WTC11 (cell line): ENCODE results near the gene CPEB4. TPM values are rescaled to one million over a fixed set of nuclear protein-coding genes. Genes with fewer than 3 reads are reported as not detected.
A peak's percentile ranks its signal among the peaks of the same experiment; 100 is the strongest.

Experiments
- ATAC-seq: fragments of 200-7000 bp; cut with Tn5 transposase; 2 replicates; pipeline ENCODE4 v1.10.0; 2021; ENCODE audit warnings: mild to moderate bottlenecking, moderate library complexity
- CTCF ChIA-PET: fragments of 300-600 bp; sonication (Branson Sonifier 250); formaldehyde crosslinking; loops from one replicate; lab custom pipeline; 2021; ENCODE audit warnings: antibody characterized with exemption; lab: Charles Lee
- POLR2A ChIA-PET: fragments of 350-600 bp; sonication (Branson Sonifier 250); formaldehyde crosslinking; loops from one replicate; lab custom pipeline; 2021; ENCODE audit warnings: antibody characterized with exemption; lab: Charles Lee
- DNase-seq: peaks from one replicate; pipeline ENCODE4 v3.0.0; 2021; ENCODE audit warnings: low spot score
- H3K27ac Mint-ChIP-seq: 2 replicates; pipeline ENCODE4 v1.8.0; 2021; ENCODE audit warnings: mixed read lengths
- H3K27me3 Mint-ChIP-seq: 2 replicates; pipeline ENCODE4 v1.8.0; 2021; ENCODE audit warnings: low read depth, mild to moderate bottlenecking, moderate library complexity, mixed read lengths
- H3K36me3 Mint-ChIP-seq: 2 replicates; pipeline ENCODE4 v1.8.0; 2021; ENCODE audit warnings: mixed read lengths
- H3K4me1 Mint-ChIP-seq: 2 replicates; pipeline ENCODE4 v1.8.0; 2022; ENCODE audit warnings: mixed read lengths
- H3K4me3 Mint-ChIP-seq: 2 replicates; pipeline ENCODE4 v1.8.0; 2021; ENCODE audit warnings: mild to moderate bottlenecking, moderate library complexity, mixed read lengths
- H3K9me3 Mint-ChIP-seq: 2 replicates; pipeline ENCODE4 v1.8.0; 2021; ENCODE audit warnings: mixed read lengths
- CREB1 ChIP-seq: sonication (generic); formaldehyde crosslinking; IDR thresholded peaks from 2 replicates; pipeline ENCODE4 v1.8.0; 2023; ENCODE audit warnings: mild to moderate bottlenecking, missing genetic modification reagents
- CTCF ChIP-seq: fragments of 200-600 bp; IDR thresholded peaks from 2 replicates; pipeline ENCODE4 v1.8.0; 2022; ENCODE audit warnings: antibody characterized with exemption
- ELF4 ChIP-seq: sonication (generic); formaldehyde crosslinking; IDR thresholded peaks from 2 replicates; pipeline ENCODE4 v1.8.1; 2022; ENCODE audit warnings: low read depth, mild to moderate bottlenecking, moderate library complexity, missing genetic modification reagents
- GABPB1 ChIP-seq: sonication (generic); formaldehyde crosslinking; IDR thresholded peaks from 2 replicates; pipeline ENCODE4 v1.8.1; 2023; ENCODE audit warnings: mild to moderate bottlenecking, missing genetic modification reagents
- GRHL2 ChIP-seq: fragments of 250-450 bp; sonication (Bioruptor Pico); IDR thresholded peaks from 2 replicates; pipeline ENCODE4 v1.8.0; 2022; ENCODE audit warnings: mild to moderate bottlenecking, moderate library complexity; ENCODE audit not compliant: insufficient replicate concordance, severe bottlenecking
- IRF2 ChIP-seq: sonication (generic); formaldehyde crosslinking; IDR thresholded peaks from 2 replicates; pipeline ENCODE4 v1.8.0; 2022; ENCODE audit warnings: low read depth, missing genetic modification reagents, borderline replicate concordance
- NFATC4 ChIP-seq: fragments of 250-450 bp; sonication (Bioruptor Pico); IDR thresholded peaks from 2 replicates; pipeline ENCODE4 v1.9.0; 2021; ENCODE audit warnings: mild to moderate bottlenecking
- NFYB ChIP-seq: sonication (generic); formaldehyde crosslinking; conservative IDR thresholded peaks from 2 replicates; pipeline ENCODE4 v1.8.0; 2022; ENCODE audit warnings: low read depth, missing genetic modification reagents
- NR2C2 ChIP-seq: sonication (generic); formaldehyde crosslinking; IDR thresholded peaks from 2 replicates; pipeline ENCODE4 v1.8.0; 2022; ENCODE audit warnings: mild to moderate bottlenecking, missing genetic modification reagents
- NR3C1 ChIP-seq: sonication (generic); formaldehyde crosslinking; conservative IDR thresholded peaks from 2 replicates; pipeline ENCODE4 v1.8.1; 2023; ENCODE audit warnings: low read depth, mild to moderate bottlenecking, missing genetic modification reagents
- PREB ChIP-seq: sonication (generic); formaldehyde crosslinking; IDR thresholded peaks from 2 replicates; pipeline ENCODE4 v1.8.1; 2022; ENCODE audit warnings: mild to moderate bottlenecking, missing genetic modification reagents, moderate library complexity, borderline replicate concordance
- PRRX2 ChIP-seq: fragments of 250-450 bp; sonication (Bioruptor Pico); IDR thresholded peaks from 2 replicates; pipeline ENCODE4 v1.8.0; 2021; ENCODE audit warnings: mild to moderate bottlenecking
- RELA ChIP-seq: sonication (generic); formaldehyde crosslinking; IDR thresholded peaks from 2 replicates; pipeline ENCODE4 v1.8.1; 2022; ENCODE audit warnings: missing genetic modification reagents, mild to moderate bottlenecking, borderline replicate concordance
- SP1 ChIP-seq: sonication (generic); formaldehyde crosslinking; conservative IDR thresholded peaks from 2 replicates; pipeline ENCODE4 v1.8.1; 2022; ENCODE audit warnings: missing genetic modification reagents
- TCF7 ChIP-seq: sonication (generic); formaldehyde crosslinking; IDR thresholded peaks from 2 replicates; pipeline ENCODE4 v1.8.0; 2022; ENCODE audit warnings: mild to moderate bottlenecking, low read depth, missing genetic modification reagents, moderate library complexity
- TEAD1 ChIP-seq: sonication (generic); formaldehyde crosslinking; IDR thresholded peaks from 2 replicates; pipeline ENCODE4 v1.8.0; 2022; ENCODE audit warnings: mild to moderate bottlenecking, missing genetic modification reagents
- TP53 ChIP-seq: sonication (generic); formaldehyde crosslinking; IDR thresholded peaks from 2 replicates; pipeline ENCODE4 v1.8.1; 2023; ENCODE audit warnings: mild to moderate bottlenecking, missing genetic modification reagents
- total RNA-seq: library from RNA; stranded (reverse); gene quantifications from 3 replicates; pipeline ENCODE4 v1.2.3, GENCODE V29; 2021
- TF ChIP-seq, protein P1 (sequence below): sonication (generic); formaldehyde crosslinking; IDR thresholded peaks from 2 replicates; pipeline ENCODE4 v1.8.0; 2022; ENCODE audit warnings: mild to moderate bottlenecking, missing genetic modification reagents

Gene CPEB4
- total RNA-seq, 1 experiment from 2014 or later = 12.7 TPM

GRCh38 chr5:173926359-173926758 is 38.2 kb downstream of the CPEB4 start:
- H3K4me3 Mint-ChIP-seq = no peak overlapping the region
- H3K9me3 Mint-ChIP-seq = no peaks in the 10 kb centered on the region
- H3K27me3 Mint-ChIP-seq = no peaks in the 10 kb centered on the region
- TF ChIP-seq PRRX2 (CRISPR knock-in tag) (no peak), TCF7 (CRISPR knock-in tag) (no peak), TEAD1 (CRISPR knock-in tag) (no peak), NFYB (CRISPR knock-in tag) (no peak)
- TF ChIP-seq, all 79 proteins: peak for 0
- peaks cover 29% of the 10 kb centered on the region for H3K4me1 Mint-ChIP-seq
- DNase-seq (no peak), ATAC-seq (no peak)
- H3K36me3 Mint-ChIP-seq = no peaks in the 10 kb centered on the region
- POLR2A ChIA-PET = no interaction called here
- H3K27ac Mint-ChIP-seq = no peak overlapping the region
- CTCF ChIA-PET = interaction anchor here (1.1 to 2.4 kb wide), 15 partner anchors 9 to 205 kb away, joined by 3 to 35 read pairs (median 9); no protein-coding TSS in a partner anchor

DNA sequence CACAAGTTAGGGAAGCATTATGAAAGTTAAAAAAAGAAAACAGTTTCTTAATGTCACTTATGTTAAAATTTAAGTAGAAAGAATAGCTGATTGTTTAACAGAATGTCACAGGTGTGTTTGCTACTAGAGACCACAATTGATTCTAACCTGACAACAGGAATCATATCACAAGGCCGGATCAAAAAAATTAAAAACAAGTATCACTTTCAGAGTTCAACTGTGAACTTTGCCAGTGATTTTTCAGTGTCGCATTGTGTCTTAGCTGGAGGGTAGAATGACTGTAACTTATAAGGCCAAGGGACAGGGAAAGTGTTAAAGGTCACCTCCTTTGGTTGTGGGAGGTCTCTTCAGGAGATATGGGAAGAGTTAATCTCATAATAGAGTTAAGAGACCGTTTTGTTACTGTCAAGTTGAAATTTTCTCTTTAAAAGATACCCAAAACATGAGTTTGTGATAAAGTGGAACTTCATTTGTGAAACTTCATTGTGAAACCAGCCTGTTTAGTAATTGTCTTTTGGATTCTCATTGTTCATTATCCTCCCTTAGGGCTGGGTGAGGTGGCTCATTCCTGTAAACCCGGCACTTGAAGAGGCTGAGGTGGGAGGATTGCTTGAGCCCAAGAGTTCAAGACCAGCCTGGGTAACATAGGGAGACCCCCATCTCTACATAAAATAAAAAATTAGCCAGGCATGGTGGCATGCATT is 40.9 kb downstream of the CPEB4 start:
- Mint-ChIP-seq H3K27me3 (no peaks in the 10 kb centered on the region), H3K36me3 (no peaks in the 10 kb centered on the region), H3K4me1 (peaks cover 37% of the 10 kb centered on the region), H3K27ac (no peak overlapping the region), H3K9me3 (no peaks in the 10 kb centered on the region), H3K4me3 (no peak overlapping the region)
- TF ChIP-seq TP53 (CRISPR knock-in tag) = no peak
- TF ChIP-seq RELA (CRISPR knock-in tag) = no peak
- no peak for TF ChIP-seq CREB1 (CRISPR knock-in tag)
- TF ChIP-seq NFATC4 (CRISPR knock-in tag) = no peak
- no peak for TF ChIP-seq SP1
- TF ChIP-seq, protein P1, sequence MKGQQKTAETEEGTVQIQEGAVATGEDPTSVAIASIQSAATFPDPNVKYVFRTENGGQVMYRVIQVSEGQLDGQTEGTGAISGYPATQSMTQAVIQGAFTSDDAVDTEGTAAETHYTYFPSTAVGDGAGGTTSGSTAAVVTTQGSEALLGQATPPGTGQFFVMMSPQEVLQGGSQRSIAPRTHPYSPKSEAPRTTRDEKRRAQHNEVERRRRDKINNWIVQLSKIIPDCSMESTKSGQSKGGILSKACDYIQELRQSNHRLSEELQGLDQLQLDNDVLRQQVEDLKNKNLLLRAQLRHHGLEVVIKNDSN (CRISPR knock-in tag) = no peak
- no peak for TF ChIP-seq NR3C1 (CRISPR knock-in tag)
- no peak for TF ChIP-seq NR2C2 (CRISPR knock-in tag)
- TF ChIP-seq ELF4 (CRISPR knock-in tag) = no peak
- TF ChIP-seq IRF2 = no peak
- TF ChIP-seq CTCF = no peak
- no peak for TF ChIP-seq PREB (CRISPR knock-in tag)
- CTCF ChIA-PET = interaction anchor here (1.5 kb wide), 1 partner anchor 41 kb away, joined by 6 read pairs; no protein-coding TSS in a partner anchor
- ATAC-seq = no peak
- POLR2A ChIA-PET = no interaction called here
- no peak for DNase-seq

GRCh38 chr5:173932695-173933139 is 44.6 kb downstream of the CPEB4 start:
- DNase-seq (no peak), ATAC-seq (no peak)
- H3K27me3 Mint-ChIP-seq = no peaks in the 10 kb centered on the region
- no peaks in the 10 kb centered on the region for H3K36me3 Mint-ChIP-seq
- H3K4me1 Mint-ChIP-seq = peaks cover 27% of the 10 kb centered on the region
- no peaks in the 10 kb centered on the region for H3K9me3 Mint-ChIP-seq
- CTCF ChIA-PET = no interaction called here
- TF ChIP-seq GRHL2 (CRISPR knock-in tag) = no peak
- TF ChIP-seq GABPB1 (CRISPR knock-in tag) = peak; percentile 55; the same call in 1 of the 2 replicates
- no peak overlapping the region for H3K4me3 Mint-ChIP-seq
- H3K27ac Mint-ChIP-seq = peak overlapping the region; percentile 71; the same call in 1 of the 2 replicates
- POLR2A ChIA-PET = no interaction called here
